HL-60/S4 treated with retinoic acid at 250 ng/mL for 4 days and 3 days (cell line): ENCODE data around the gene OR6X1.
"Not testable (repeated sequence)": the region's sequence is repeated elsewhere in the genome, so short reads cannot be mapped to it uniquely, and the experiment has no call there.

Experiments used
- in situ Hi-C: fragments of 300-500 bp; cut with MboI; formaldehyde crosslinking; loops from 2 replicates; pipeline ENCODE4 v1.7.0; 2022; ENCODE audit warnings: low sequenced_read_pairs

The OR6X1 gene

DNA sequence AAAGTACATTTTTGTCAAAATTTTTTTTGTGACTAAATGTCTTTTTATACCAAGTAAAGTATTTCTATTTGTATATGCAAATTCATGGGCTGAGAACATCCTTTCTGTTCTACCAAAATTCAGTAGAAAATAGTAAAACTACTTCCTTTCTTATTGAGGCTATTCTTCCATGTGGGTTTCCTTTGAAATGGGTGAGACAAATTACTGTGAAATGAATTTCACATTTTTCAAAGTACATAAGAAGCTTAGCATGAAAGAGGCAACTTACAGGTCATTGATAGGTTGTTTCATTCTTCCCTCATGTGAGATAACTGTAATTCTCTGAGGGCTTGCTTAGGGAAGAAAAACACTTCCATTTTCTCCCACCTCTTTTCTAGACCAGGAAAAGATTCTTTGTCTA, 1.0 kb upstream of the OR6X1 start:
- in situ Hi-C loops = no loop called here

DNA sequence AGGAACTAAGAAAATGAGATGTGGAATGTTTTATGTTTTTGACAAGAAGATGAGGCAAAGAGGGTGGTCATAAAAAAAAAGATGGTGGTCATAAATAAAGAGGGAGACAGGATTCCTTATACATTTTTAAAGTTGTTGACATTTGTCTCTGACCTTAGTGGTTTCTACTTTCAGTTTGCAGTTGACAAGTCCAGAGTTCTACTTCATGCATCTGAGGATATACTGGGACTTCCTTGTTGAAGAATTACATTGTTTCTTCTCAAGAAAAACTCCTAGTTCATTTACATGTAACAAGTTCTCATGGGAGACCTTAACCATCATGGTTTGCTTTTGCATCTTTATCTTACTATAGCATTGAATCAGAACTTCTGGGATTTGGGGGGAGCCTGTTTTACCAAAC, 1.2 kb downstream of the OR6X1 start:
- in situ Hi-C loops = no loop called here

GRCh38 chr11:123751781-123752180, 2.5 kb downstream of the OR6X1 start:
- in situ Hi-C loops = no loop called here

DNA sequence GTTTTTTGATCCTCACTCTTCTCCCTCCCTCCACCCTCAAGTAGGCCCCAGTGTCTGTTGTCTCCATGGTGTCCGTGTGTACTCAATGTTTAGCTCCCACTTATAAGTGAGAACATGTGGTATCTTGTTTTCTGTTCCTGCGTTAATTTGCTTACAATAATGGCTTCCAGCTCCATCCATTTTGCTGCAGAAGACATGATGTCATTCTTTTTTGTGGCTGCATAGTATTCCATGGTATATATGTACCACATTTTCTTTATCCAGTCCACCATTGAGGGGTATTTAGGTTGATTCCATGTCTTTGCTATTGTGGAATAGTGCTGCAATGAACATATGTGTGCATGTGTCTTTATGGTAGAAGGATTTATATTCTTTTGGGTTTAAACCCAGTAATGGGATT, 6.0 kb downstream of the OR6X1 start:
- in situ Hi-C loops = not testable (repeated sequence)

- in situ Hi-C loops = no loop called here
These were observed 8.4 kb downstream of the OR6X1 start for GRCh38 chr11:123745764-123746451.

DNA sequence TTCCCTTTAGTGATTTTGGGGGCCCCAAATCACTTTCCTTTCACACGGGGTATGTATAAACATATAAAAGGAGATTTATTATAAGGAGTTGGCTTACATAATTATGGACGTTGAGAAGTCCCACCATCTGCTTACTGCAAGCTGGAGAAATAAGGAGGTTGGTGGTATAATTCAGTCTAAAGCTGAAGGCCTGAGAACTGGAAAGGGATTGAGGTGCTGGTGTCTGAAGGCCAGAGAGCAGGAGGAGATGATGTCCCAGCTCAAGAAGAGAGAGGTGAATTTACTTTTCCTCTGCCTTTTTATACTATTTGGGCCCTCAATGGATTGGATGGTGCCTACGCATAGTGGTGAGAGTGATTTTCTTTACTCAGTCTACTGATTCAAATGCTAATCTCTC, 11.6 kb downstream of the OR6X1 start:
- in situ Hi-C loops = no loop called here

GRCh38 chr11:123742031-123742723, 12.1 kb downstream of the OR6X1 start:
- in situ Hi-C loops = no loop called here

GRCh38 chr11:123741159-123742030, 12.9 kb downstream of the OR6X1 start, which contains the start of gene ZNF202:
Gene ZNF202 (minus strand): TSS chr11:123741660. CDS start chr11:123730888, 10,772 bp downstream.
- in situ Hi-C loops = no loop called here

- in situ Hi-C loops = no loop called here
These were observed 13.5 kb downstream of the OR6X1 start for GRCh38 chr11:123740787-123741158.

GRCh38 chr11:123738374-123738773, 15.9 kb downstream of the OR6X1 start:
- in situ Hi-C loops = no loop called here

DNA sequence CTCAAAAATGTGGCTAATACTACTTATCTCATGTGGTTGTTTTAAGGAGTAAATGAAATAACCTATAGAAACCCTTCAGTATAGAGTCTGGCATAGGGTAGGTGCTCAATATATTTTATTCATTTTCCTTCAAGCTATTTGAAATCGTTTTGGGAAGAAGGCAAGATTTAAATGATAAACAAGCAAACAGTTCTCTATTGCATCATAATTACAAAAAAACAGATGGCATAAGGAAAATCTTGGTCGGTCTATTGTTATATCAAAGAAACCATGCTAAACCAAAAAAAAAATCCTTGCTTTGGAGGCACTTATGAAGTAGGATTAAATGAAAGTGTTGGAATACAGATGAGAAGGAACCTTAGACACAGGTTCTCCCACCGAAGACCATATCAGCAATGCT, 17.5 kb downstream of the OR6X1 start:
- in situ Hi-C loops = no loop called here

DNA sequence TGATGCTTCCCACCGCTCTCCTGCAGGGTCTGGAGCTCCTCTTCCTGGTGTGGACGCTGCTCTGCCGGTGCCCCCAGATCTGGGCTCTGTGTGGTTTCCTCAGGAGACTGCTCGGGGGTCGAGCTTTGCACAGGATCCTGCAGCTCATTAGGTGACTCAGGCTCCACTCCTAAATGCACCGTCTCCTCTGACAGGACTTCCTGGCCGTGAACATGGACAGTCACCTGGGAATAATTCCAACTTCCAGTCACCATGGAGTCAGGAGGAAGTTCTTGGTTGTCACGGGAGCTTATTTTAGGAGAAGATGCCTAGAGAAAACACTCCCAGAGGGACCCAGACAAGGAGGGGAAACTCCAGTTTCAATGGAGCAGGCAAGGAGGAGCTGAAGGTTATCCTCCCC, 24.7 kb downstream of the OR6X1 start:
- in situ Hi-C loops = no loop called here

DNA sequence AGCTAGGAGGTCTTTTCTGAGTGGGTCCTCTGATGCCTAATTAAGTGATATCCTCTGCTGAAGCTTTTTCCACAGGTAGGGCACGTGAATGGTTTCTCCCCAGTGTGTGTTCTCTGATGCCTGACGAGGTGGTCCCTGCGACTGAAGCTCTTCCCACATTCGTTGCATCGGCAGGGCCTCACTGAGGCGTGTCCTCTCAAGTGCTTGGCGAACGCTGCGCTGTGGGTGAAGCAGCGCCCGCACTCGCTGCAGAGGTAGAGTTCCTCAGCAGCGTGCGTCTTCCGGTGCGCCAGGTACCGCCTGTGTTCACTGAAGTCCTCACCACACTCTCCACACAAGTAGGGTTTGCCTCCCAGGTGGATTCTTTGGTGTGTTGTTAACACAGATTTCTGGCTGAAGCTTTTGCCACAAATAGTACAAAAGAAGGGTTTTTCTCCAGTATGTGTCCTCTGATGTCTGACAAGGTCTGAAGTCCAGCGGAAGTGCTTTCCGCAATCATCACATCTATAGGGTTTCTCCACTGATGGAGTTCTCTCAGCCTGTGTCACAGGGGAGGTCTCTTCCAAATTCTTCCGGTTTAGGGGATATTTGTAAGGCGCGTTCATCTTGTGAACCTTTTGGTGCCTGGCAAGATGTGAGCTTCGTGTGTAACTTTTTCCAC, 28.2 kb downstream of the OR6X1 start:
- in situ Hi-C loops = no loop called here

GRCh38 chr11:123719452-123719851, 34.9 kb downstream of the OR6X1 start:
- in situ Hi-C loops = no loop called here

DNA sequence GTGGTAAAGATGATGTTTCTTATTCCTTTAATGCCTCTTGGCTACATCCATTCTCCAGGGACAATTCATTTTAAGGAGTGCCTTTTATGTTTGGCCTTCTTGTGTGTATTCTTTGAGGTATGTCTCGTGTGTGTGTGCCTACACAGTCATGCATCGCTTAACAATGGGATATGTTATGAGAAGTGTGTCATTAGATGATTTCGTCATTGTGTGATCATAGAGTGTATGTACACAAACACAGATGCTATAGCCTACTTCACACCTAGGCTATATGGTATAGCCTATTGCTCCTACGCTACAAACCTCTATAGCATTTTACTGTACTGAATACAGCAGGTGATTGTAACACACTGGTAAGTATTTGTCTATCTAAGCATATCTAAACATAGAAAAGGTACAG, 35.8 kb downstream of the OR6X1 start:
- in situ Hi-C loops = no loop called here

- in situ Hi-C loops = no loop called here
These were observed 36.3 kb downstream of the OR6X1 start for GRCh38 chr11:123718063-123718462.

GRCh38 chr11:123712627-123713026, 41.7 kb downstream of the OR6X1 start:
- in situ Hi-C loops = not testable (repeated sequence)

DNA sequence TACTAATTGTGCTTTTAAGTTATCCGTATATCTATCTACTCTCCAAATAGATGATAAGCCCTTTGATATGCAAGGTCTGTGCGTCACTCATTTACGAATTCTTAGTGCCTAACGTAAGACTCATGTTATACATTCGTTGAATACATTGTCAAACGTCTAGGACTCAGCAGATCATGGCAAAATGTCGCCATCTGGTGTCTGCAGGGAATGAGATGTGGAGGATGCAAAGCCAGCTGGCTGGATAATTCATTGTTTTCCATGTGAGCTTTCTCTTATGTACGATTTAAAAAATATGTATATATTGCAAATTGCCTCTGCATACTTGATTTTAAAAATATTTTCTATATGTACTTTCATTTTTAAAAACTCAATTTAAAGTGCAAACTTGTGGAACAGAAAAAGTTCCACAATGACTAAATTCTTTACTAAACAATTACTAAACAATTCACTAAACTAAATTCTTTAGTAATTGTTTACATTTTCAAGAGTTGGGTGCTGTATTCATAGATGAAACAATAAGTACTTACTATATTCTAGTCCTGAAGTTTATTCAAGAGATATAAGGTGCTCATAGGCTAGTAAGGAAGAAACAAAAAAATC, 46.6 kb downstream of the OR6X1 start:
- in situ Hi-C loops = no loop called here

- in situ Hi-C loops = no loop called here
These were observed 47.1 kb downstream of the OR6X1 start for GRCh38 chr11:123707206-123707605.

DNA sequence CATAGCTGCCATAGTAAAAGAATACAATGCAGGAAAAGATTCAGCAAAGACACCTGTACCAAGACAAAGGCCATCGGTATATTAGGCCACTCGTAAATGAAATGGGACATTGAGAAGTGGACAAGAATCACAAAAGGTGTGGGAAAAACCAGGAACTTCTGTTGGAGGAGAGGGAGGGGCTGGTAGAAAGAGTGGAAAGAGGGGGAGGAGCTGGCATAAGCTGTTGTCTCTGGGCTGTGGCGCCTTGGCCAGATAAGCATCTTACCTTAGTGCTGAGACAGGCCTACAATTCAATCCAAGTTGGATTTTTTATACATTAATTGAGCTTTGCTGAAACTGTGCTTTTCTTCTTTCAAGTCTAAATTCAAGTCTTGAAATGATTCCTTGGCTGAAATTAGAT, 50.0 kb downstream of the OR6X1 start:
- in situ Hi-C loops = no loop called here
